ENCODE data around the gene TLCD3B.

Gene TLCD3B

GRCh38 chr16:30068333-30068732 is 37.3 kb upstream of the TLCD3B start:
- ATAC-seq = no peak
- TF ChIP-seq ZNF70 (CRISPR knock-in tag; IDR thresholded peaks at IDR 0.05) (no peak), CREB5 (CRISPR knock-in tag; IDR thresholded peaks at IDR 0.05; ENCODE audit: low read depth) (no peak), TOX (CRISPR knock-in tag; IDR thresholded peaks at IDR 0.05; ENCODE audit: borderline replicate concordance) (no peak), PPARA (CRISPR knock-in tag; IDR thresholded peaks at IDR 0.05; ENCODE audit: borderline replicate concordance) (no peak), GLIS3 (CRISPR knock-in tag; IDR thresholded peaks at IDR 0.05) (no peak), RARB (CRISPR knock-in tag; IDR thresholded peaks at IDR 0.05) (no peak), CSRNP3 (CRISPR knock-in tag; IDR thresholded peaks at IDR 0.05) (no peak), POU6F1 (CRISPR knock-in tag; IDR thresholded peaks at IDR 0.05; ENCODE audit: borderline replicate concordance, low read depth) (no peak), TSHZ2 (CRISPR knock-in tag; IDR thresholded peaks at IDR 0.05) (no peak), PATZ1 (CRISPR knock-in tag; IDR thresholded peaks at IDR 0.05; ENCODE audit: borderline replicate concordance) (no peak), ZNF8 (CRISPR knock-in tag; IDR thresholded peaks at IDR 0.05) (no peak), ZFP30 (CRISPR knock-in tag; IDR thresholded peaks at IDR 0.05) (no peak), ARNTL (CRISPR knock-in tag; IDR thresholded peaks at IDR 0.05; ENCODE audit: borderline replicate concordance, low read depth) (no peak), TCF4 (CRISPR knock-in tag; IDR thresholded peaks at IDR 0.05; ENCODE audit: borderline replicate concordance) (no peak), BACH2 (CRISPR knock-in tag; IDR thresholded peaks at IDR 0.05; ENCODE audit: borderline replicate concordance) (no peak)

GRCh38 chr16:30067584-30067916 is 36.5 kb upstream of the TLCD3B start:
- ATAC-seq = no peak
- TF ChIP-seq OSR1 (CRISPR knock-in tag; IDR thresholded peaks at IDR 0.05) = no peak
- TF ChIP-seq ZFP30 (CRISPR knock-in tag; IDR thresholded peaks at IDR 0.05) = no peak
- TF ChIP-seq RARB (CRISPR knock-in tag; IDR thresholded peaks at IDR 0.05) = no peak
- no peak for TF ChIP-seq ZNF565 (CRISPR knock-in tag; conservative IDR thresholded peaks at IDR 0.05; ENCODE audit: low read depth)
- no peak for TF ChIP-seq BACH2 (CRISPR knock-in tag; IDR thresholded peaks at IDR 0.05; ENCODE audit: borderline replicate concordance)
- TF ChIP-seq CSRNP3 (CRISPR knock-in tag; IDR thresholded peaks at IDR 0.05) = no peak
- TF ChIP-seq ZNF70 (CRISPR knock-in tag; IDR thresholded peaks at IDR 0.05) = no peak
- TF ChIP-seq PPARA (CRISPR knock-in tag; IDR thresholded peaks at IDR 0.05; ENCODE audit: borderline replicate concordance) = no peak
- TF ChIP-seq GLIS3 (CRISPR knock-in tag; IDR thresholded peaks at IDR 0.05) = no peak
- no peak for TF ChIP-seq TOX (CRISPR knock-in tag; IDR thresholded peaks at IDR 0.05; ENCODE audit: borderline replicate concordance)
- TF ChIP-seq ZFP3 (CRISPR knock-in tag; IDR thresholded peaks at IDR 0.05) = no peak
- TF ChIP-seq SNAI2 (CRISPR knock-in tag; IDR thresholded peaks at IDR 0.05) = no peak
- TF ChIP-seq CSDC2 (CRISPR knock-in tag; IDR thresholded peaks at IDR 0.05) = no peak
- TF ChIP-seq ISL1 (CRISPR knock-in tag; IDR thresholded peaks at IDR 0.05) = no peak

Measured in SK-N-SH treated with all-trans-retinoic acid at 6 μM for 48 hours (cell line).